ENCODE results near the gene ASXL2.
"Not testable (repeated sequence)": the region's sequence is repeated elsewhere in the genome, so short reads cannot be mapped to it uniquely, and the experiment has no call there.

ASXL2 gene

DNA sequence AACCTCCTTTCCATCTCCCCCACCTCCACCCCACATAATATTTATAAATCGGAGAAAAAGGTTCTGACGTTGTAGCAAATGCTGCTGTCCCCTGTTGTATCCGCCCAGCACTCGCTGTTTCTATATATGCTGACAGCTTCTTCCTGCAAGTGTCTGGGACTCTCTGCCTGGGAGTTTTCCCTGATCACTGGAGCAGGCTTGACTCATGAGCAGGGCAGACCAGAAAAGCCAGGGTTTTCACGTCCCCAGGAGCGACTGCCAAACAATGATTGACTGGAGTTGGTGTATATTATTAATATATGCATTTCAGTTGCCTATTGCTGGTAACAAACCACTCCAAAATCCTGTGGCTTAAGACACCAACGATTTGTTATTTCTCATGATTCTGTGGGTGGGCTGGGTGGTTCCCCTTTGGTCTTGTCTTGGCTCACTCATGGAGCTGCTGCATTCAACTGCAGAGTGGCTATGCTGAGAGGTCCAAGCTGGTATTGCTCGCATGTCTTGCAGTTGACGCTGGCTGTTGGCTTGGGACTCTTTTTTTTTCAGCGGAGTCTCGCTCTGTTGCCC, 21.2 kb upstream of the ASXL2 start:
- H3K9me3 Mint-ChIP-seq: no peaks in the 10 kb centered on the region
- DNase-seq (ENCODE audit: low spot score in 2 of 2): no peak
- H3K27ac Mint-ChIP-seq: no peak overlapping the region
- H3K36me3 Mint-ChIP-seq: no peaks in the 10 kb centered on the region
- H3K4me1 Mint-ChIP-seq: no peaks in the 10 kb centered on the region
- ATAC-seq: no peak
- no peak overlapping the region for H3K4me3 Mint-ChIP-seq

GRCh38 chr2:25897506-25897905, 19.2 kb upstream of the ASXL2 start:
- Mint-ChIP-seq H3K4me3 (no peak overlapping the region), H3K4me1 (no peaks in the 10 kb centered on the region), H3K9me3 (no peaks in the 10 kb centered on the region), H3K36me3 (no peaks in the 10 kb centered on the region), H3K27ac (no peak overlapping the region)
- DNase-seq (ENCODE audit: low spot score in 2 of 2) (no peak), ATAC-seq (no peak)

DNA sequence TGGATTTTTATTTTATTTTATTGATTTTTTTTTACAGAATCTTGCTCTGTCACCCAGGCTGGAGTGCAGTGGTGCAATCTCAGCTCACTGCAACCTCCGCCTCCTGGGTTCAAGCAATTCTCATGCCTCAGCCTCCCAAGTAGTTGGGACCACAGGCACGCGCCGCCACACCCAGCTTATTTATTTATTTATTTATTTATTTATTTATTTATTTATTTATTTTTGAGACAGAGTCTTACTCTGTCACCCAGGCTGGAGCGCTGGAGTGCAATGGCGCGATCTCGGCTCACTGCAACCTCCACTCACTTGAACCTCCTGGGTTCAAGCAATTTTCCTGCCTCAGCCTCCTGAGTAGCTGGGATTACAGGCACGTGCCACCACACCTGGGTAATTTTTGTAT, 18.0 kb upstream of the ASXL2 start:
- not testable (repeated sequence) for H3K9me3 Mint-ChIP-seq; DNase-seq (ENCODE audit: low spot score in 2 of 2); H3K4me1 Mint-ChIP-seq; H3K4me3 Mint-ChIP-seq; H3K27ac Mint-ChIP-seq; ATAC-seq; H3K36me3 Mint-ChIP-seq

GRCh38 chr2:25895610-25896009, 17.3 kb upstream of the ASXL2 start:
- Mint-ChIP-seq H3K9me3 (no peaks in the 10 kb centered on the region), H3K4me3 (no peak overlapping the region), H3K4me1 (no peaks in the 10 kb centered on the region), H3K36me3 (no peaks in the 10 kb centered on the region), H3K27ac (no peak overlapping the region)
- ATAC-seq (no peak), DNase-seq (ENCODE audit: low spot score in 2 of 2) (no peak)

GRCh38 chr2:25895018-25895417, 16.7 kb upstream of the ASXL2 start:
- Mint-ChIP-seq H3K27ac (no peak overlapping the region), H3K4me1 (no peaks in the 10 kb centered on the region), H3K4me3 (no peak overlapping the region), H3K36me3 (no peaks in the 10 kb centered on the region), H3K9me3 (no peaks in the 10 kb centered on the region)
- no peak for ATAC-seq
- no peak for DNase-seq (ENCODE audit: low spot score in 2 of 2)

GRCh38 chr2:25894135-25894830, 16.0 kb upstream of the ASXL2 start:
- Mint-ChIP-seq H3K4me1 (no peaks in the 10 kb centered on the region), H3K36me3 (no peaks in the 10 kb centered on the region), H3K9me3 (no peaks in the 10 kb centered on the region), H3K27ac (no peak overlapping the region), H3K4me3 (no peak overlapping the region)
- DNase-seq (ENCODE audit: low spot score in 2 of 2) (no peak), ATAC-seq (no peak)

- H3K27ac Mint-ChIP-seq: no peak overlapping the region
- no peak overlapping the region for H3K4me3 Mint-ChIP-seq
- ATAC-seq: no peak
- no peaks in the 10 kb centered on the region for H3K36me3 Mint-ChIP-seq
- no peak for DNase-seq (ENCODE audit: low spot score in 2 of 2)
- H3K9me3 Mint-ChIP-seq: no peaks in the 10 kb centered on the region
- no peaks in the 10 kb centered on the region for H3K4me1 Mint-ChIP-seq
Measured at GRCh38 chr2:25891672-25892071, 13.4 kb upstream of the ASXL2 start.

DNA sequence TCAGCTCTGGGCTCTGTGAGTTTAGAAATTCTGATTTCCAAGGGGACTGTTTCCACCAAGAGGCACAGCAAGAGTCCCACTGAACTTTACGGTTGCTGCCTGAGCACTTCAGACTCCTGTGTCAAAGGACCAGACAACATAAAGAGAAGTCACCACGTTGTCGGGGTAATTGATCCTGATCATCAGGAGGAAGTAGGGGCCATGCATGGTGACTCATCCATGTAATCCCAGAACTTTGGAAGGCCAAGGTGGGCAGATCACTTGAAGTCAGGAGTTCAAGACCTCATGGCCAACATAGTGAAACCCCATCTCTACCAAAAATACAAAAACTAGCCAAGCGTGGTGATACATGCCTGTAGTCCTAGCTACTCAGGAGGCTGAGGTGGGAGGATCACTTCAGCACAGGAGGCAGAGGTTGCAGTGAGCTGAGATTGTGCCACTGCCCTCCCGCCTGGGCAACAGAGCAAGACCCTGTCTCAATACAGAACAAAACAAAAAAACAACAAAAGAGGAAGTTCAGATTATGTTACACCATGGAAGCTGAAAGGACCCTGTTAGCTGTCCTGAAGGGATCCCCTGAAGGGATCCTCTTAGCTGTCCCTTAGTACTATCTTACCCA, 9.4 kb upstream of the ASXL2 start:
- no peak for ATAC-seq
- Mint-ChIP-seq H3K9me3 (no peaks in the 10 kb centered on the region), H3K4me1 (no peaks in the 10 kb centered on the region), H3K36me3 (no peaks in the 10 kb centered on the region), H3K27ac (no peak overlapping the region), H3K4me3 (no peak overlapping the region)
- DNase-seq (ENCODE audit: low spot score in 2 of 2): no peak

DNA sequence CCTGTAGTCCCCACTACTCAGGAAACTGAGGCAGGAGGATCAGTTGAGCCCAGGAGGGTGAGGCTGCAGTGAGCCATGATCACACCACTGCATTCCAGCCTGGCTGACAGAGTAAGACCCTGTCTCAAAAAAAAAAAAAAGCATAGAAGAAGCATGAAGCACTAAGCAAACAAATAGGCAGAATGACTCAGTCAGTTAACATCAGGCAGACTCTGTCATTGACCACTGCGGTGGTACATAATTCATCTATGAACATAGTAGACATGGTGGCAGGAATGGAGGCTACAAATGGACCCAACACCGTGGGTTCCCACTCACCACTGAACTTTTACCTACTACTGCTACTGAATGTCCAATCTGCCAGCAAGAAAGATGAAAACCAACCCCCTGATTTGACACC, 7.6 kb upstream of the ASXL2 start:
- DNase-seq (ENCODE audit: low spot score in 2 of 2): no peak
- H3K27ac Mint-ChIP-seq: no peak overlapping the region

GRCh38 chr2:25881764-25882163, 3.5 kb upstream of the ASXL2 start:
- Mint-ChIP-seq H3K9me3 (no peaks in the 10 kb centered on the region), H3K36me3 (peaks cover 20% of the 10 kb centered on the region), H3K4me1 (peaks cover 32% of the 10 kb centered on the region), H3K4me3 (no peak overlapping the region), H3K27ac (no peak overlapping the region)
- no peak for ATAC-seq
- DNase-seq (ENCODE audit: low spot score in 2 of 2): no peak

More for the DNA sequence above, 7.6 kb upstream of the ASXL2 start:
- no peak overlapping the region for H3K4me3 Mint-ChIP-seq
- H3K4me1 Mint-ChIP-seq: peaks cover 3% of the 10 kb centered on the region
- H3K36me3 Mint-ChIP-seq: no peaks in the 10 kb centered on the region
- H3K9me3 Mint-ChIP-seq: no peaks in the 10 kb centered on the region
- ATAC-seq: no peak

GRCh38 chr2:25879133-25879730, 945 bp upstream of the ASXL2 start:
- Mint-ChIP-seq H3K9me3 (no peaks in the 10 kb centered on the region), H3K4me3 (peak overlapping the region; percentile 96), H3K27ac (peak overlapping the region; percentile 94), H3K36me3 (peaks cover 29% of the 10 kb centered on the region), H3K4me1 (peaks cover 49% of the 10 kb centered on the region)
- no peak for ATAC-seq
- DNase-seq (ENCODE audit: low spot score in 2 of 2): no peak

- peak overlapping the region; percentile 94 for H3K27ac Mint-ChIP-seq
- DNase-seq (ENCODE audit: low spot score in 2 of 2) (peak; percentile 25 to 79), ATAC-seq (peak; percentile 60)
- peaks cover 42% of the 10 kb centered on the region for H3K36me3 Mint-ChIP-seq
- H3K4me3 Mint-ChIP-seq: peak overlapping the region; percentile 96
- no peaks in the 10 kb centered on the region for H3K9me3 Mint-ChIP-seq
- H3K4me1 Mint-ChIP-seq: peaks cover 55% of the 10 kb centered on the region
Measured at GRCh38 chr2:25877431-25878360, 591 bp downstream of the ASXL2 start.

DNA sequence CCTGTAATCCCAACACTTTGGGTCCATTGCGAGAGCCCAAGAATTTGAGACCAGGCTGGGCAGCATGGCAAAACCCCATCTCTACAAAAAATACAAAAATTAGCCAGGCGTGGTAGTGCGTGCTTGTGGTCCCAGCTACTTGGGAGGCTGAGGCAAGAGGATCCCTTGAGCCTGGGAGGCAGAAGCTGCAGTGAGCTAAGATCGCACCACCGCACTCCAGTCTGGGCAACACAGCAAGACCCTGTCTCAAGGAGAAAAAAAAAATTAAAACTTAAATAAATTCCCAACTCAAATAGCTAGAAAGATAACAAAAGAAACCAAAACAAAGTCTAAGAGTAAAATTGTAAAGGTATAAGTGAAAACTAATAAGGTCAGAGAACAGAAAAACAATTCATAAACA, 6.2 kb downstream of the ASXL2 start:
- Mint-ChIP-seq H3K4me3 (no peak overlapping the region), H3K9me3 (no peaks in the 10 kb centered on the region), H3K4me1 (peaks cover 34% of the 10 kb centered on the region), H3K27ac (peak overlapping the region; percentile 64), H3K36me3 (peaks cover 70% of the 10 kb centered on the region)
- no peak for DNase-seq (ENCODE audit: low spot score in 2 of 2)
- ATAC-seq: no peak

- Mint-ChIP-seq H3K9me3 (no peaks in the 10 kb centered on the region), H3K36me3 (peaks cover 57% of the 10 kb centered on the region), H3K27ac (no peak overlapping the region), H3K4me1 (peaks cover 7% of the 10 kb centered on the region), H3K4me3 (no peak overlapping the region)
- ATAC-seq (no peak), DNase-seq (ENCODE audit: low spot score in 2 of 2) (no peak)
Measured at GRCh38 chr2:25867396-25868003, 10.8 kb downstream of the ASXL2 start.

DNA sequence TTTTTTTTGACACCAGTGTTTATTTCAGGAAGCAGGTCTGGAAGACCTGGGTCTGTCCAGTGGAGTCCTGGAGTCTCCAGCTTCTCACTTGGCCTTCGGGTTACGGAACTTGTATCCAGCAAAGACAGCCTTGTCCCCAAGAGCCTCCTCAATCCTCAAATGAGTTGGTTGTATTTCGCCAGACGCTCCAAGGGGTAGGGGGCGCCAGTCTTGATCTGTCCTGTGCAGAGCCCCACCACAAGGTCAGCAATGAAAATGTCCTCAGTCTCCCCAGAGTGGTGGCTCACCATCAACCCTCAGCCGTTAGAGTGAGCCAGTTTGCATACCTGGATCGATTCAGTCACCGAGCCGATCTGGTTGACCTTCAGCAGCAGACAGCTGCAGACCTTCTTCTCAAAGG, 21.9 kb downstream of the ASXL2 start:
- Mint-ChIP-seq H3K27ac (no peak overlapping the region), H3K4me1 (peaks cover 48% of the 10 kb centered on the region), H3K36me3 (peaks cover 18% of the 10 kb centered on the region), H3K4me3 (no peak overlapping the region), H3K9me3 (no peaks in the 10 kb centered on the region)
- DNase-seq (ENCODE audit: low spot score in 2 of 2) (peak in 1 of 2 donors; percentile 47), ATAC-seq (no peak)

All from stimulated activated effector memory CD8-positive, alpha-beta T cell treated with anti-CD3 and anti-CD28 coated beads, Interleukin-12 subunit alpha, Interleukin-12 subunit beta, amount 100 ng/mL, for 72 hours (primary cell).